HL-60 (cell line): ENCODE measurements around the gene ADPRS.

Experiments
- SPI1 ChIP-seq: IDR thresholded peaks from 2 replicates; pipeline ENCODE4 v1.6.1; 2012; ENCODE audit warnings: low read depth, mild to moderate bottlenecking, borderline replicate concordance
- TF ChIP-seq, protein P1 (sequence below): IDR thresholded peaks from one replicate; pipeline ENCODE4 v1.5.1; 2011; ENCODE audit warnings: low read length, control low read depth, inconsistent platforms; ENCODE audit not compliant: insufficient read depth

DNA sequence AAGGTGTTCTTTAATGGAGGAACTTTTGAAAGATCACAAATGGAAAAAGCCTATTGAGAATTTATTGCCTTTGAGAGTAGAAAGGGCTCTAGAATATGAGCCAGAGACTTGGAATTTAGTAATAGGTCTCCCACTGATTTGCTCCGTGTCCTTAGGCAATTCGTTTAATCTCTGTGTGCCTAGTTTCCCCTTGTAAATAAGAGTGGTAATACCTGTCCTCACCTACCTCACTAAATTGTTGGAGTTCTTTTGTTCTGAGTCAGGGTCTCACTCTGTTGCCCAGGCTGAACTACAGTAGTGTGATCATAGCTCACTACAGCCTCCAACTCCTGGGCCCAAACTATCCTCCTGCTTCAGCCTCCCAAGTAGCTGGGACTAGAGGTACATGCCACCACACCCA, 19.8 kb upstream of the ADPRS start:
- TF ChIP-seq, protein P1, sequence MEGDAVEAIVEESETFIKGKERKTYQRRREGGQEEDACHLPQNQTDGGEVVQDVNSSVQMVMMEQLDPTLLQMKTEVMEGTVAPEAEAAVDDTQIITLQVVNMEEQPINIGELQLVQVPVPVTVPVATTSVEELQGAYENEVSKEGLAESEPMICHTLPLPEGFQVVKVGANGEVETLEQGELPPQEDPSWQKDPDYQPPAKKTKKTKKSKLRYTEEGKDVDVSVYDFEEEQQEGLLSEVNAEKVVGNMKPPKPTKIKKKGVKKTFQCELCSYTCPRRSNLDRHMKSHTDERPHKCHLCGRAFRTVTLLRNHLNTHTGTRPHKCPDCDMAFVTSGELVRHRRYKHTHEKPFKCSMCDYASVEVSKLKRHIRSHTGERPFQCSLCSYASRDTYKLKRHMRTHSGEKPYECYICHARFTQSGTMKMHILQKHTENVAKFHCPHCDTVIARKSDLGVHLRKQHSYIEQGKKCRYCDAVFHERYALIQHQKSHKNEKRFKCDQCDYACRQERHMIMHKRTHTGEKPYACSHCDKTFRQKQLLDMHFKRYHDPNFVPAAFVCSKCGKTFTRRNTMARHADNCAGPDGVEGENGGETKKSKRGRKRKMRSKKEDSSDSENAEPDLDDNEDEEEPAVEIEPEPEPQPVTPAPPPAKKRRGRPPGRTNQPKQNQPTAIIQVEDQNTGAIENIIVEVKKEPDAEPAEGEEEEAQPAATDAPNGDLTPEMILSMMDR: no peak
- TF ChIP-seq SPI1: no peak
